ENCODE results near the gene MPV17.

MPV17 gene

GRCh38 chr2:27309651-27310050, 13.2 kb downstream of the MPV17 start:
- Histone ChIP-seq H3K9me3 (ENCODE audit: control insufficient read depth, low read length) (no peaks in the 10 kb centered on the region), H3K36me3 (ENCODE audit: control insufficient read depth, insufficient read depth, low read length) (peaks cover 4% of the 10 kb centered on the region), H3K27ac (ENCODE audit: insufficient read depth, low read length, poor library complexity, severe bottlenecking) (no peak overlapping the region), H3K27me3 (replicated peaks; ENCODE audit: control insufficient read depth, insufficient read depth, low read length, poor library complexity, severe bottlenecking) (peaks cover 14% of the 10 kb centered on the region), H3K4me3 (ENCODE audit: insufficient read depth, low read depth, low read length, poor library complexity, severe bottlenecking) (no peak overlapping the region), H3K4me1 (ENCODE audit: control insufficient read depth, insufficient read depth, low read length, poor library complexity, severe bottlenecking) (peaks cover 11% of the 10 kb centered on the region)
- no peak for DNase-seq

GRCh38 chr2:27308359-27308881, 14.5 kb downstream of the MPV17 start, which contains the start of gene UCN:
TSS of gene UCN (minus strand) at chr2:27308445. CDS start at chr2:27307895, 550 bp downstream.
- DNase-seq: no peak
- Histone ChIP-seq H3K4me3 (ENCODE audit: insufficient read depth, low read depth, low read length, poor library complexity, severe bottlenecking) (no peak within 1 kb of the TSS), H3K4me1 (ENCODE audit: control insufficient read depth, insufficient read depth, low read length, poor library complexity, severe bottlenecking) (peaks cover 11% of the 10 kb centered on the region), H3K27ac (ENCODE audit: insufficient read depth, low read length, poor library complexity, severe bottlenecking) (no peak within 1 kb of the TSS), H3K36me3 (ENCODE audit: control insufficient read depth, insufficient read depth, low read length) (peaks cover 4% of the 10 kb centered on the region), H3K9me3 (ENCODE audit: control insufficient read depth, low read length) (no peaks in the 10 kb centered on the region), H3K27me3 (replicated peaks; ENCODE audit: control insufficient read depth, insufficient read depth, low read length, poor library complexity, severe bottlenecking) (peaks cover 14% of the 10 kb centered on the region)

- DNase-seq: no peak
- Histone ChIP-seq H3K27ac (ENCODE audit: insufficient read depth, low read length, poor library complexity, severe bottlenecking) (no peak overlapping the region), H3K4me3 (ENCODE audit: insufficient read depth, low read depth, low read length, poor library complexity, severe bottlenecking) (no peak overlapping the region), H3K9me3 (ENCODE audit: control insufficient read depth, low read length) (no peaks in the 10 kb centered on the region), H3K36me3 (ENCODE audit: control insufficient read depth, insufficient read depth, low read length) (peaks cover 4% of the 10 kb centered on the region), H3K4me1 (ENCODE audit: control insufficient read depth, insufficient read depth, low read length, poor library complexity, severe bottlenecking) (peaks cover 11% of the 10 kb centered on the region), H3K27me3 (replicated peaks; ENCODE audit: control insufficient read depth, insufficient read depth, low read length, poor library complexity, severe bottlenecking) (peaks cover 14% of the 10 kb centered on the region)
These were observed 15.1 kb downstream of the MPV17 start for GRCh38 chr2:27307545-27308358.

GRCh38 chr2:27307287-27307544, 15.7 kb downstream of the MPV17 start:
- Histone ChIP-seq H3K27me3 (replicated peaks; ENCODE audit: control insufficient read depth, insufficient read depth, low read length, poor library complexity, severe bottlenecking) (peaks cover 14% of the 10 kb centered on the region), H3K27ac (ENCODE audit: insufficient read depth, low read length, poor library complexity, severe bottlenecking) (no peak overlapping the region), H3K4me1 (ENCODE audit: control insufficient read depth, insufficient read depth, low read length, poor library complexity, severe bottlenecking) (peaks cover 11% of the 10 kb centered on the region), H3K36me3 (ENCODE audit: control insufficient read depth, insufficient read depth, low read length) (peaks cover 4% of the 10 kb centered on the region), H3K4me3 (ENCODE audit: insufficient read depth, low read depth, low read length, poor library complexity, severe bottlenecking) (peak overlapping the region; percentile 37), H3K9me3 (ENCODE audit: control insufficient read depth, low read length) (no peaks in the 10 kb centered on the region)
- no peak for DNase-seq

GRCh38 chr2:27306573-27307286, 16.2 kb downstream of the MPV17 start:
- Histone ChIP-seq H3K27me3 (replicated peaks; ENCODE audit: control insufficient read depth, insufficient read depth, low read length, poor library complexity, severe bottlenecking) (peaks cover 14% of the 10 kb centered on the region), H3K36me3 (ENCODE audit: control insufficient read depth, insufficient read depth, low read length) (peaks cover 4% of the 10 kb centered on the region), H3K27ac (ENCODE audit: insufficient read depth, low read length, poor library complexity, severe bottlenecking) (no peak overlapping the region), H3K4me1 (ENCODE audit: control insufficient read depth, insufficient read depth, low read length, poor library complexity, severe bottlenecking) (peaks cover 11% of the 10 kb centered on the region), H3K4me3 (ENCODE audit: insufficient read depth, low read depth, low read length, poor library complexity, severe bottlenecking) (peak overlapping the region; percentile 37), H3K9me3 (ENCODE audit: control insufficient read depth, low read length) (no peaks in the 10 kb centered on the region)
- DNase-seq: no peak

GRCh38 chr2:27306136-27306535, 16.8 kb downstream of the MPV17 start:
- Histone ChIP-seq H3K4me3 (ENCODE audit: insufficient read depth, low read depth, low read length, poor library complexity, severe bottlenecking) (peak overlapping the region; percentile 37), H3K9me3 (ENCODE audit: control insufficient read depth, low read length) (no peaks in the 10 kb centered on the region), H3K36me3 (ENCODE audit: control insufficient read depth, insufficient read depth, low read length) (no peaks in the 10 kb centered on the region), H3K4me1 (ENCODE audit: control insufficient read depth, insufficient read depth, low read length, poor library complexity, severe bottlenecking) (peaks cover 11% of the 10 kb centered on the region), H3K27ac (ENCODE audit: insufficient read depth, low read length, poor library complexity, severe bottlenecking) (no peak overlapping the region), H3K27me3 (replicated peaks; ENCODE audit: control insufficient read depth, insufficient read depth, low read length, poor library complexity, severe bottlenecking) (peaks cover 14% of the 10 kb centered on the region)
- DNase-seq: no peak

- Histone ChIP-seq H3K9me3 (ENCODE audit: control insufficient read depth, low read length) (no peaks in the 10 kb centered on the region), H3K36me3 (ENCODE audit: control insufficient read depth, insufficient read depth, low read length) (no peaks in the 10 kb centered on the region), H3K4me3 (ENCODE audit: insufficient read depth, low read depth, low read length, poor library complexity, severe bottlenecking) (no peak overlapping the region), H3K4me1 (ENCODE audit: control insufficient read depth, insufficient read depth, low read length, poor library complexity, severe bottlenecking) (peaks cover 11% of the 10 kb centered on the region), H3K27me3 (replicated peaks; ENCODE audit: control insufficient read depth, insufficient read depth, low read length, poor library complexity, severe bottlenecking) (peaks cover 14% of the 10 kb centered on the region), H3K27ac (ENCODE audit: insufficient read depth, low read length, poor library complexity, severe bottlenecking) (no peak overlapping the region)
- DNase-seq: no peak
These were observed 17.4 kb downstream of the MPV17 start for GRCh38 chr2:27305516-27305915.

GRCh38 chr2:27304488-27305240, 18.2 kb downstream of the MPV17 start:
- peaks cover 14% of the 10 kb centered on the region for H3K27me3 ChIP-seq (replicated peaks; ENCODE audit: control insufficient read depth, insufficient read depth, low read length, poor library complexity, severe bottlenecking)

GRCh38 chr2:27303093-27304025, 19.5 kb downstream of the MPV17 start:
- H3K36me3 ChIP-seq (ENCODE audit: control insufficient read depth, insufficient read depth, low read length): no peaks in the 10 kb centered on the region
- no peaks in the 10 kb centered on the region for H3K9me3 ChIP-seq (ENCODE audit: control insufficient read depth, low read length)
- H3K4me1 ChIP-seq (ENCODE audit: control insufficient read depth, insufficient read depth, low read length, poor library complexity, severe bottlenecking): peaks cover 11% of the 10 kb centered on the region
- peaks cover 14% of the 10 kb centered on the region for H3K27me3 ChIP-seq (replicated peaks; ENCODE audit: control insufficient read depth, insufficient read depth, low read length, poor library complexity, severe bottlenecking)
- H3K4me3 ChIP-seq (ENCODE audit: insufficient read depth, low read depth, low read length, poor library complexity, severe bottlenecking): peak overlapping the region; percentile 37
- DNase-seq: peak in 1 of 3 donors; percentile 29
- H3K27ac ChIP-seq (ENCODE audit: insufficient read depth, low read length, poor library complexity, severe bottlenecking): no peak overlapping the region

More at GRCh38 chr2:27304488-27305240, 18.2 kb downstream of the MPV17 start:
- Histone ChIP-seq H3K36me3 (ENCODE audit: control insufficient read depth, insufficient read depth, low read length) (no peaks in the 10 kb centered on the region), H3K27ac (ENCODE audit: insufficient read depth, low read length, poor library complexity, severe bottlenecking) (no peak overlapping the region), H3K9me3 (ENCODE audit: control insufficient read depth, low read length) (no peaks in the 10 kb centered on the region), H3K4me3 (ENCODE audit: insufficient read depth, low read depth, low read length, poor library complexity, severe bottlenecking) (no peak overlapping the region), H3K4me1 (ENCODE audit: control insufficient read depth, insufficient read depth, low read length, poor library complexity, severe bottlenecking) (peaks cover 11% of the 10 kb centered on the region)
- no peak for DNase-seq

Measured in effector memory CD4-positive, alpha-beta T cell (primary cell).